Mucosa of gallbladder (tissue), 1 donor: Measurements from ENCODE around the gene MSRB1. TPM values are rescaled to one million over a fixed set of nuclear protein-coding genes. Genes with fewer than 3 reads are reported as not detected.
"Not testable (repeated sequence)": the region's sequence is repeated elsewhere in the genome, so short reads cannot be mapped to it uniquely, and the experiment has no call there.

Experiments
- DNase-seq: peaks from one replicate; pipeline ENCODE4 v3.0.0-alpha.2; 2020; ENCODE audit warnings: low spot score
- total RNA-seq: library from RNA; stranded (reverse); gene quantifications from one replicate; pipeline ENCODE4 v1.2.1, GENCODE V29; 2021
- donor health status: DM: no; HTN: no; CAD: no.

The MSRB1 gene
- total RNA-seq, 1 donor from 2014 or later, result 41.2 TPM

- DNase-seq, result no peak
These were observed 35.6 kb upstream of the MSRB1 start for GRCh38 chr16:1978476-1979120.

DNA sequence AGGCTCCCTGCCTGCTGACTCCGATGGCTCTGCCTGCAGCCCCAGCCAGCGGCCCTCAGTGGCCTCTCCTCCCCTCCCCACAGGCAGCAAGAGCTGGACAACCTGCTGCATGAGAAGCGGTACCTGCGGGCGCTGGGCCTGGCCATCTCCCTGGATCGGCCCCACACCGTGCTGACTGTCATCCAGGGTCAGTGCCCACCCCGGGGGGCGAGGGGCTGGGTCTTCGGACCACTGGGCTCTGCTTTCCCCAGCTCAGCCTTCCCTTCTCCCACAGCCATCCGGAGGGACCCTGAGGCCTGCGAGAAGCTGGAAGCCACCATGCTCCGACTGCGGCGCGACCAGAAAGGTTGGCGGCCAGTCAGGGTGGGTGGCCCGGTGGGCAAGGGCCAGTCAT, 34.9 kb upstream of the MSRB1 start:
- DNase-seq, result no peak

GRCh38 chr16:1976951-1977874, 34.2 kb upstream of the MSRB1 start:
- no peak for DNase-seq

- DNase-seq, result no peak
These were observed 33.2 kb upstream of the MSRB1 start for GRCh38 chr16:1976216-1976520.

- DNase-seq, result no peak
These were observed 32.6 kb upstream of the MSRB1 start for GRCh38 chr16:1975432-1976215.

GRCh38 chr16:1974157-1975070, 31.4 kb upstream of the MSRB1 start:
- no peak for DNase-seq

DNA sequence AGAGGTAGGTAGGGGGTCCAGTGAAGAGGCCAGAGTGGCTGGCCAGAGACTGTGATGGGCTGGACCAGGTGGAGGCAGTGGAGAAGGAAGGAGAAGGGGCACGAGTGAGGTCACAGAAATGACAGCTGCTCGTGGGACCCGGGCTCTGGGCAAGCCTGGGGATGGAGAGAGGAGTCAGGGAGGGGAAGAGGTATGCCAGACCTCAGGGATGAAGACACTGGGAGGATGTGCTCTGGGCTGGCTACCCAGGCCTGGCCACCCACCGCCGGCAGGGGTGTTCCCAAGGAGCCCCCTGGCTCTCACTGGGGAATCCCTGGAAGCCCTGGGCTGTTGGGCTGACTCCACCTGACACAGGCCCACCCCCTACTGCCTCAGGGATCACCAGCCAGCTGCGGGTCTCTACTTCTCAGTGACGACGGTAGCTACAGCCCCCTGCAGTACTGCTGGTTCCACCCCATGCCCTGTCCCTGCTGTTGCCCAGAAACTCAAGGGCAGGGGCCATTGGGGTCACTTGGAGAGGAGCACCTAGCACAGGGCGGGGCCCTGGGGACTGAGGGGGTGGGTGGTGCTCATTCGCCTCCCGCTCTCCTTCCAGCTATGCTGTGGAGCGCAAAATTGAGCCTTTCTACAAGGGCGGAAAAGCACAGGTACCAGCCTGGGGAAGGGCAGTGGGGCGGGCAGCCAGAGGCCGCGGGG, 30.6 kb upstream of the MSRB1 start:
- no peak for DNase-seq

DNA sequence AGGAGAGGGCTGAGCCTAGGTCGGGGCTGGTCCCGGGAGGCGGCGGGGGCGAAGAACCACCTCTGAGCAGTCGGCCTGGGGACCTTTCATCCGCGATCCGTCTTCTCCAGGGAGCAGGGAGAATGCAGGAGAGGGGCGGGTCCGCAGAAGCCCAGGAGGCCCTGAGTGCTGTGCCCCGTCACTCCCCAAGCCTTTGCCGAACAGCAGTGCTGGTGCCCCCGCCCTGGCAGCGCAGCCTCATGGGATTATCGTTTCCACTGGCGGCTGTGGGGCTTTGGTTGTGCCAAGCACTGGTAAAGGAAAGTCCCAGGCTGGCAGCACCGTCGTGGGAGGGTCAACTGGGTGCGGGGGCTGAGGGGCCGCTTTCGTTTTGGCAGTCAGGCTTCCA, 29.5 kb upstream of the MSRB1 start:
- DNase-seq, result no peak

GRCh38 chr16:1971796-1972489, 28.9 kb upstream of the MSRB1 start, which contains the start of gene TBL3:
Gene TBL3 (plus strand): TSS chr16:1972053. CDS start chr16:1972165, 112 bp downstream.
- DNase-seq, result peak; percentile 94

DNA sequence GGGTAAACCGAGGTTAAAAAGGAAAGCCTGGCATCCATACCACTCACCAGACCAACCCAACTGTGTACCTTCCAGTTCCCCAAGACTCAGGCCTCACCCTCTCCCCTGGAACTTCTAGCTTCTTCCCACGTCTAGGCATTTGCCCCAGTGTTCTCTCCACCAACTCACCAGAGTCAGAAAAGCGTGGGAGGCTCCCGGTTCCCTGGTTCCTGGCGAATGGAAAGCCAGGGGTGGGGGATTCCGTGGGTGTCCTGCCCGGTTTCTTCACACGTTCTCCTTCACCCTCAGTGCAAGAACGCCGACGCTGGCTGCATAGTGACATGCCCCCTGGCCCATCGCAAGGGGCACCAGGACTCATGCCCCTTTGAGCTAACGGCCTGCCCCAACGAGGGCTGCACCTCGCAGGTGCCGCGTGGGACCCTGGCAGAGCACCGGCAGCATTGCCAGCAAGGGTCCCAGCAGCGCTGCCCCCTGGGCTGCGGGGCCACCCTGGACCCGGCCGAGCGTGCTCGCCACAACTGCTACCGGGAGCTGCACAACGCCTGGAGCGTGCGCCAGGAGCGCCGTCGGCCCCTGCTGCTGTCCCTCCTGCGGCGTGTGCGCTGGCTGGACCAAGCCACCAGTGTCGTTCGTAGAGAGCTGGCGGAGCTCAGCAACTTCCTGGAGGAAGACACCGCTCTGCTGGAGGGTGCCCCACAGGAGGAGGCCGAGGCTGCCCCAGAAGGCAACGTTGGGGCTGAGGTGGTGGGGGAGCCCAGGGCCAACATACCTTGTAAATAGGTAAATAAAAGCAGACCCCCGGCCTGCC, 25.4 kb upstream of the MSRB1 start:
- DNase-seq, result no peak

- DNase-seq, result no peak
These were observed 23.5 kb upstream of the MSRB1 start, which contains the start of gene RNF151 for GRCh38 chr16:1966460-1966859. Gene RNF151 (plus strand): TSS chr16:1966856. CDS start chr16:1966882, 26 bp downstream.

GRCh38 chr16:1965396-1966001, 22.5 kb upstream of the MSRB1 start:
- no peak for DNase-seq

DNA sequence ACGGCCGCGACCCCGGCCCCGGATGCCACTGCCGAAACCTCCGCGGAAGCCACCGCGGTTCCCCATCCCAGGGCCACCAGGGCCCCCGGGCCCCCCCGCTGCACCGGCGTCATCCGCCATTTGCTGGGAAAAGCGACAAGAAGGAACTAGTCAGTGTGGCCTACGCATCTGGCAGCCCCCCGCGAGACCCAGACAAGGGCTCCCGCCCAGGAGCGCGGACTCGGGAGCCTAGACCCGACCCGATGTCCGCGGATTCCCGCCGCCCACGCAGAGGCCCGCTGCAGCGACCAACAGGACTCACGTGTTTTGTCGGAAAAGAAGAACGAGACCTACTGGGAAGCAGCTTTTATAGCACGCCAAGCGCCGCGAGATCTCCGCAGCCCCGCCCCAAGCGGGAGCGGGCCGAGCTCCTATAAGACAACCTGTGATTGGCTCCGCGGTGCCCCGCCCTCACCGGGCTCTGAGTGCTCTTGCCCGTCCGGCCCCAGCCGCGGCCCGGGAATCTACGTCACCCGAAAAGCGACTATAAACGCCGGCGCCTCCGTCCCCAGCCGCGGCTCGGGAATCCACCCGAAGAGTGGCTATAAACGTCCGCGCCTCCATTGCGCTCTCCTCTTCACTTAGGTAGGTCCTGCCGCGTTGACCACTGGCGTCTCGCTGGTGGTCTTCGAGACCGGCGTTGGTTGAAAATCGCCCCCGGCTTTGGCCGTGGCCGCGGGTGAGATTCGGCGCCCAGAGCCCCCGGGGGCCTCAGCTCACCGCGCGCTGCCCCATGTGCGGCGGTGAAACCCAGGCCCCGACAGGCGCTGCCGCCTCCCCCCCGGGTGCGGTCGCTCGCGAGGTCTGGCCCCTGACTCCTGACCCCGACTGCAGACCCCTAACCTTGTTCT, 21.8 kb upstream of the MSRB1 start, which contains the start of gene RPS2:
TSS of gene RPS2 (minus strand) at position 321 of the 890 bp plus-strand sequence. CDS start at position 120, 201 bp downstream.
- DNase-seq, result peak; percentile 99

- DNase-seq, result no peak
These were observed 21.0 kb upstream of the MSRB1 start for GRCh38 chr16:1963806-1964505.

DNA sequence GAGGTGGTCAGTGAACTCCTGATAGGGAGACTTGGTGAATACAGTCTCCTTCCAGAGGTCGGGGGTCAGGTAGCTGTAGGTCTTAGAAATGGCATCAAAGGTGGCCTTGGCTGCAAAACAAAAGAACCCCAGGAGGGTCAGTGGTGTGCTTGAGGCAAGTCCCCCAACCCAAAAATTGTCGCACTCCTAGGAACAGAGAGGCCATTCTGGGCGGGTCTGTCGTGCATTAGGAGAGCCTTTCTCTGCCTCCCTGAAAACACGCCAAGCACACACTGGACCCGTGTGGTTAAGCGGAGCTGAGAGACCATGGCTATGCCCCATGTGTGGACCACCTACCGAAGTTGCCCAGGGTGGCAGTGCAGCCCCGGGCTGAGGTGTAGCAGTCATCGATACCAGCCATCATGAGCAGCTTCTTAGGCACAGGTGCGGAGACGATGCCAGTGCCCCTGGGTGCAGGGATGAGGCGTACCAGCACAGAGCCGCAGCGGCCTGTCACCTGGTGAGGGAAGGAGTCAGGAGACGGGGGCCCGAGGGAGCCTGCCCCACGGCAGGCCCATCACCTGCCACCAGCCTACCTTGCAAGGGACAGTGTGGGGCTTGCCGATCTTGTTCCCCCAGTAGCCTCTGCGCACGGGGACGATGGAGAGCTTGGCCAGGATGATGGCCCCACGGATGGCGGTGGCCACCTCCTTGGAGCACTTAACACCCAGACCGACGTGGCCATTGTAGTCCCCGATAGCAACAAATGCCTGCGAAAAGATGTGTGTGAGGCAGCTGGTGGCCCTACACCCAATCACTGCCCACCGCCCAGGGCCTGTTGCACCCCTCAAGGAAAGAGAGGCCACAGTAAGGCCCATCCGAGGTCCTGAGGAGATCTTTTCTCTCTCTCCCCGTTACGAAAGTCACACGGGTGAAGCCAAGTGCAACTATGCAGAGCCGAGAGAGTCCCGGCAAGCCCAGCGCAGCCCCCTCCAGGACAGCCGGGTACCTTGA, 19.5 kb upstream of the MSRB1 start:
- DNase-seq, result not testable (repeated sequence)

DNA sequence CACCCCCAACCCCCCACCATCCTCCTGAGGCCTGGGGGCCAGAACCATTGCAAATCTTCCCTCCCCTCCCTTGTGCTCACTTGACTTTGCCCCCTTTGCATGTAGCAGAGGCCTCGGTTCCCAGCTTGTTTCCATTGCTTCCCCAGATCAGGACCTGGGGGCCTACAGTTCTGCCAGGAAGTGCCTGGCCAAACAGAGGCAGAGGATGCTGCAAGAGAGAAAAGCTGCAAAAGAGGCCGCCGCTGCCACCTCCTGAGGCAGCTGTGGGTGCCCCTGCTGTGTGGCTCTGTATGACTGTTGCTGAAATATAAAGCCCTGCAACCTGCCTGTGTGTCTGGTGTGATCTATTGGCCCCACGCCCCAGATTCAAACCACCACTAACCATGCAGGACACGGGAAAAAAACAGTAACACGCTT, 18.7 kb upstream of the MSRB1 start:
- no peak for DNase-seq
